GM19468 (cell line): ENCODE results near the gene RARB.

ENCODE experiments used
- ATAC-seq: cut with Tn5 transposase; IDR thresholded peaks from one replicate; pipeline ENCODE4 v1.9.1; 2021; ENCODE audit warnings: mild to moderate bottlenecking, moderate library complexity, moderate number of reproducible peaks; ENCODE audit not compliant: unreplicated experiment; ENCODE audit errors: extremely low read depth

The RARB gene

DNA sequence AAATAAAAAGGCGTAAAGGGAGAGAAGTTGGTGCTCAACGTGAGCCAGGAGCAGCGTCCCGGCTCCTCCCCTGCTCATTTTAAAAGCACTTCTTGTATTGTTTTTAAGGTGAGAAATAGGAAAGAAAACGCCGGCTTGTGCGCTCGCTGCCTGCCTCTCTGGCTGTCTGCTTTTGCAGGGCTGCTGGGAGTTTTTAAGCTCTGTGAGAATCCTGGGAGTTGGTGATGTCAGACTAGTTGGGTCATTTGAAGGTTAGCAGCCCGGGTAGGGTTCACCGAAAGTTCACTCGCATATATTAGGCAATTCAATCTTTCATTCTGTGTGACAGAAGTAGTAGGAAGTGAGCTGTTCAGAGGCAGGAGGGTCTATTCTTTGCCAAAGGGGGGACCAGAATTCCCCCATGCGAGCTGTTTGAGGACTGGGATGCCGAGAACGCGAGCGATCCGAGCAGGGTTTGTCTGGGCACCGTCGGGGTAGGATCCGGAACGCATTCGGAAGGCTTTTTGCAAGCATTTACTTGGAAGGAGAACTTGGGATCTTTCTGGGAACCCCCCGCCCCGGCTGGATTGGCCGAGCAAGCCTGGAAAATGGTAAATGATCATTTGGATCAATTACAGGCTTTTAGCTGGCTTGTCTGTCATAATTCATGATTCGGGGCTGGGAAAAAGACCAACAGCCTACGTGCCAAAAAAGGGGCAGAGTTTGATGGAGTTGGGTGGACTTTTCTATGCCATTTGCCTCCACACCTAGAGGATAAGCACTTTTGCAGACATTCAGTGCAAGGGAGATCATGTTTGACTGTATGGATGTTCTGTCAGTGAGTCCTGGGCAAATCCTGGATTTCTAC, at the start of gene RARB:
Gene RARB (plus strand): TSS at position 322 of the 847 bp plus-strand sequence. CDS start 469 bp downstream, at position 791.
- no peak for ATAC-seq

DNA sequence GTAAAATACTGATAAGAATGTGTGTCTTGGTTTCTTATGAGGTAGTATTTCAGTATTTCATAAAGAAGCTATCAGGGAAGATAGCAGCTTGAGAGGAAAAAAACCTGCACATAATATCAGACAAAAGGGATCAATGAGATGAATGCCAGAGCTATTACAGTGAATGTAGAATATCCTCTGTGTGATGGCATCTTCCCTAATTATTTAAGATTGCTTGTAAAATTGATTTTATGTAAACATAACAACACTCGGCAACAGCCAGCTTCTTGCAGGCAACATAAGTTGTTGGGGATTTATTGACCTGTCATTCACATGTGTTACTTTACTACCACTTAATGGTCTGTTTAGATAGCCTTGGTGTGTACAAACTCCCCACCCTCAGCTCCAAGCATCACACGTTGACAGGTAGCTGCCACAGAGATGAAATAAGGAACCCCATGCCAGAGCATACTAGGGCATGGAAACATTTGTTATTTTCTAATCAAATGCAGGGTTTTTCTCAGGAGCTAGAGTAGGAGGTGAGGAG, 49.2 kb upstream of the RARB start:
- no peak for ATAC-seq

DNA sequence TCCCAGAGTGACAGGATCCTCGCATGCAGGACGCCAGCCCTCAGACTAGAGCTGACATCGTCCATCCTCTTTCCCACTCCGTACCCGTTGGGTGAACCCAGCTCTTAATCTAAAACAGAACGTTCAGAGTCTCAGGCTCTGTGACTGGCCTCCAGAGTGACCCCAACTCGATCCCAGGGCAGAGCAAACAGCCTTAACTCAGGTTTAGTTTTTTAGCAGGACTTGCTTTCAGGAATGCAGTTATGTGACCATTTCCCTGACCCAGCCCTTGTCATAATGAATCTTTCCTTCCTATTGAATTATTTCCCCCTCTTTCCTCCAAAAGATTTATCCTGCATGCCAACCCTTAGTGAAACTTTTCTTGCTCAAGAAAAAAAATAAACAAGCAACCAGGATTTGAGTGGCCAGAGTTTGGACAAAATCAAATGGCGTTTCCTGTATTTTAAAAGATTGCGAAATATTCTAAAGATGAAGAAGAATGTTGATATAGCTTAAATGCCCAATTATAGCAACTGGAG, 47.8 kb upstream of the RARB start:
- no peak for ATAC-seq

DNA sequence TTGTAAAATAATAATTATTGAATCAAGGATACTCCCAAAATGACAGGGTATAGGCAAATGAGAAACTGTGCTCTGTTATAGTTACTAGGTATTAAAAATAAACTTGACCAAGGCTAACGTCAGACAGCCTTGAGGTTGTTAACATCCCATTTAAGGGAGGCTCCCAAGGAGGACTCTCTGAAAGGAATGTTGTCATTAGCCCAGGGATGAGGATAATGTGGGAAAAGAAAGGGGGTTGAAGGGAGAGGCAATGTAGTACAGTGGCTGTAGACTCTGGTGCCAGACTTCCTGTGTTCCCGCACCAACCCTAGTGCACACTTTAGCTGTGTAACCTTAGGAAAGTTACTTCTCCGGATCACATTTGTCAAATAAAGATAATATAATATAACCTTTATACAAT, 47.0 kb upstream of the RARB start:
- no peak for ATAC-seq

DNA sequence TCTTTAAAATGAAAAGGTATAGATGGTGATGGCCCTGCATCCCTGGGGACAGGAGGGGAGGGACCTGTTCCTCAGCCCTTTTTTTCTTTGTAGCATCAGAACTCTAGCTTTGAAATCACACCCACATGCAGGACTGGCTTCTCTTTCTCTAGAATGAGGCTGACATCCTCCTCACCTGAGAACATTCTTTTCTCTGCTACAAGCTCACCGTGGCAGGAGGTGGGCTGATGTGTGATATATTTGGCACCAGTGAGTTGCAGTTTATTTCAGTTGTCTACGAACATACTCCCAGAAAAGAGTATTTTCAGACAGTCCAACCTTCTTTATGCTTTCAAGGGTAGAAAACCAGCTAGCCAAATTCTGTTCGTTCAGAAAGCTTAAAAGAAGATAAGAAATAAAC, 43.6 kb upstream of the RARB start:
- no peak for ATAC-seq

DNA sequence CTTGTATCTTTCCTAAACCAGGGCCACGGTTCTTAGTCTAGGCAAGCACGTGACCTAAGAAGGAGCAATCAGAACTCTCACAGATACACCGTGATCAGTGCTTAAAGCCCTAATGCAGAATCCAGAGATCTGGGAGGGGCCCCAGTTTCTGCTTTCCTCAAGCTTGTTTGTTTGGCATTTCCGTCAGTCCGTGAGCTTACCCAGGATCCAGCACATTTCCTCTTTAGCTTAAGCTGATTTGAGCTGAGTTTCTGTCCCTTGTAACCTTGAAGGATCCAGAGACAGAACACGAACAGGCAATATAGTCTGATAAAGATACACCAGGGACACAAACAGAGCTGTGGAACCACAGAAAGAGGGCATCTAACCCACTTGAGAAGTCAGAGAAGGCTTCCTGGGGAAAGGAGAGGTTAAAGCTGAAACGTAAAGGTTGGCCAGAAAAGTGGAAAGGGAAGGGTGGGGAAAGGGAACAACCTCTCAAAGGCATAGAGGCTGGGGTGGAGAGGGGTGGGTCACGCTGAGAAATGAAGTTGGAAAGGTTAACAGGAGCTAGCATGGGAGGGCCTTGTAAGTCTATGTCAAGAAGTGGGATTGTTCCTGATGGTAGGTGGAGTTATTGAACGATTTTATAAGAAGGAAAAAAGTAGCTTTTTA, 42.1 kb upstream of the RARB start:
- no peak for ATAC-seq

DNA sequence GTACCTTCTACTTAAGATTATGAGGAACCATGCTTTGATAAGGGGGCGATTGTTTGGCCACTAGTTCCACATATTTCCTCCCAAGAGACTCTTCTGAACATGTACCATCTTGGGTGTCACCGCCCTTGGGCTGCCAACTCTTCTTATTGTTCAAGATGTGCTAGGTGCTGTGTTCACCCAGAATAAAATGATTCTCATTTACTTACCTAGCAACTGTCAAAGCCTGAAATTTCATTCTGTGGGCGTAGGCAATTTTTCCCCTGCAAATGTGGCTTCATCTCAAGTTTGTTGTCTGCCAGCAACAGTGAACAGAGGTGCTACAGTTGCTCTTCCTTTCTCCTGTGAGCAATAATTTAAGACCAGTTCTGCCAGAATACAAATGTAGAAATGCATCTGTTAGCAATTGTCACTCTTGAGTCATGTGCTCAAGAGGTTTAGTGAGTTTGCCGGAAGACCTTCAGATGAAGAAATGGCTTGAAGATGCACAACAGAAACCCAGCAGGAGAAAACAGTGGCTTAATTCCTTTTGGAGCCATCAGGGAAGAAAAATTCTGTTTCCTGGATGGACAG, 41.3 kb upstream of the RARB start:
- no peak for ATAC-seq

DNA sequence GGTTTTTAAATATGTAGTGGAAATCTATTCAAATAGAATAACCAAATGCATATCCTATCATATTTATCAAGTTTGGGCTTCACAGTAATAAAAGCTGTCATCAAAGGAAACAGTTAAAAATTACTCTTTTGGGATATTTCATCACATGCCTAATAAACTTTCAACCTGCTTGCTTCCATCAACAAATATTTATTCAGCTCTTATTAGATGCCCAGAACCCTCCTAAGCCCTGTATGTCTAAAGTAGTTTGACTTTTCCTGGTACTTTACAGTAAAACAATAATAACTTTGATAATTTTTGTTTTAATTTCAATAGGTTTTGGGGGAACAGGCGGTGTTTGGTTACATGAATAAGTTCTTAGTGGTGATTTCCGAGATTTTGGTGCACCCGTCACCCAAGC, 37.5 kb upstream of the RARB start:
- ATAC-seq: no peak

DNA sequence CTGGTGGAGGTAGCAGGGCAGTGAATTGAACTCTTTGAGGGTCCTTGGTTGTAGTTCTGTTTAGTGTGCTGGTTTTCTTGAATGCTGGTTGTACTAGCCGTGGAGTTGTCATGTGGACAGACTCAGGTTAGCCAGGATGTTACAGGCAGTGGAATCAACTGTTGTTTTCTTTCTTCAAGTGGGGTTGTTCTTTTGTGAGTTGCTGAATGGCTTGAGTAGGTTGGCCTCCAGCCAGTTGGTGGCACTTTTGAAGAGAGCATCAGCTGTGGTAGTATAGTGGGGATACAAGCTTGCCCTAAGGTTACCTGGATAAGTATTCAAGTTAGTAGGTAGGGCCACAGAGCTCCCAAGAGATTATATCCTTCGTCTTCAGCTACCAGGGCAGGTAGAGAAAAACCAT, 31.8 kb upstream of the RARB start:
- no peak for ATAC-seq

DNA sequence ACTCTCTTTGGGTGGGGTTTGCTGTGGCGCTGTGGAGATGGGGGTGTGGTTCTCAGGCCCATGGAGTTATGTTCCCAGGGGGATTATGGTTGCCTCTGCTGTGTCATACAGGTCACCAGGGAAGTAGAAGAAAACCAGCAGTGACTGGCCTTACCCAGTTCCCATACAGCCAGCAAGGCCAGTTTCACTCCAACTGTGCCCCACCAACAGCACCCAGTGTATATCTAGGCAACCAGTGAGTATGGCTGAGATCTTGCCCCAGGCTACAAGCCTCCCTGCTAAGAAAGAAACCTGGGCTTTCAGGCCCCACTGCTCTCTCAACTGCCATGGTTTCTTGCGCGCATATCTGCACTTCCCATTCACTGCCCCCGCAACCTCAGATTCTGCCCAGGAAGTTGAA, 31.4 kb upstream of the RARB start:
- no peak for ATAC-seq

DNA sequence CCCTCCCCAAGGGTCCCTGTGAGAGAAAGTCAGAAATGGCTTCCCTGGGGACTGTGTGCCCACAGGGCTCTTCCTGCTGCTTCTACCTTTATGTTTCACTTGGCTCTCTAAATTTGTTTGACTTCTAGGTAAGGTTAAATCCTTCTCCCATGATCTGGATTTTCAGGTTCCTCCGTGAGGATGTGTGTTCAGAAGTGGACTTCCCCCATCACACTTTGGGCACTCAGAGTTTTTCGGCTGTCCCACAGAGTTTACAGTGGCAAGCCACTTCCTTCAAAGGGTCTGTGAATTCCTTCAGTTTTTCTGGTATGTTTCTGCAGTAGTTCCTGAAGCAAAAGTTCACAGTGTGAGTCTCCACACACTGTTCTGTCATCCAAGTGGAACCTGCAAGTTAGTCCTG, 30.9 kb upstream of the RARB start:
- ATAC-seq: no peak

DNA sequence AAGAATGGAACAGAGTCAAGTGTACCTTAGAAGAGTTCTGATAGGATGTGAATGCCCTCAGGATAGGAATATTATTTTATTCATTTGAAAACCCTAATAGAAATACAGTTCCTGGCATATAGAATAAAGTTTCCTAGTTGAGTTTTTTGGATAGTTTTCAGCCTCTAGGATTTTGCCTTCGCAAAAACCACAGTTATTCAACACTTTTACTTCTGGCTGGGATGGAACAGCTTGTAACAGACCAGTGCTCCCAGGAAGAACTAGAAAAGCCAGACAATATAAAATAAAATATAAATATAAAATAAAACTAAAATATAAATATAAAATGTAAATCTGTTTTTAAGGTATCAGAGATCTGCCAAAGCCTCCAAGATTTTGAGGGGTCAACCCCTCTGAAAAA, 27.5 kb upstream of the RARB start:
- no peak for ATAC-seq

DNA sequence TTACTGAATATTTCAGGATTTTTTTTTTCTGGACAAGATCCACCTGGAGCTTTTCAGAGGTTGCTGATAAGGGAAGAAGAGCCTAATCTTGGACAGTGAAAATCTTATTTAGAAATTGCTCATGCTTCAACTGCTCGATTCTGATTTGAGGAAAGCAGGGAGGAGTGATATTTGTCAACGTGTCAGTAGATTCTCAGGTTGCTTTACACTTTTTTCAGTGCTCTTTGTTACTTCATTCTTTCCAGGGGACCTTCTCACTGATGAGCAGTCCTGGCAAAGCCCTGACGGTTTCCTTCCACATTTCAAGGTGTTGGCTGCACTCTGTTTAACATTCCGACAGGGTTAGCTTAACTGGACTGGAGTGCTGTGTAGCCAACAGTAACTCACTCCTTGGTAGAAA, 24.1 kb upstream of the RARB start:
- ATAC-seq: no peak

DNA sequence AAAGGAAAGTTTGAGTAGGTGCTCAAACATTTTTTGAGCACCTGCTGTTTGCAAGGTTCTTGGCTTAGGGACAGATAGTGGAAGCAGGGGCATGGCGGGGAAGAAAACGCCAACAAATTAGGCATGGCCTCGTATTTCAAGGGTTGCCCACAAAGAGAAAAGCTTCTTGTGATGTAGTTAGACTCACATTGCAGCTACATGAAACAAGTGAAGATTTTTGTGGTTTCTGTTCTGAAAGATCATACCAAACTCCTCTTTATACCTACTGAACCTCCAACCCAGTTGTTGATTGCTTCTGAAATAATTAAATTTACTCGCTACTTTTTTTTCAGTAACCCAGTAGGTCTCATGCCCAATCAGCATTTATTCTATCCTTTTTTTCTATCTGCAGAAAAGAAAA, 23.5 kb upstream of the RARB start:
- ATAC-seq: no peak

DNA sequence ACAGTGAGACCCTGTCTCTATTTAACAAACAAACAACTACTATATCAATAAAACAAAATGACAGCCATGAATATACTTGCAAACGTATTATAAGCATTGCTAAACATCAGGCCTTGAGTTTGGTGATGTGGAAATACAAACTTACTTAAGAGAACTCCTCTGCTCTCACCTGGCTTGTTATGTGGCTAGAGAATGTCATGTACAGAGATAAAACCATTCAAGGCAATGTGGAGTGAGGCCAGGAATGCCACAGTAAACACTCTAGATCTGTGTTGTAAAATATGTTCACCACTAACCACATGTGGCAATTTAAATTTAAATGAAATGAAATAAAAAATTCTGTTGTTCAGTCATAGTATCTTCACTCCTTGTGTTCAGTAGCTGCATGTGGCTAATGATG, 22.7 kb upstream of the RARB start:
- ATAC-seq: no peak

DNA sequence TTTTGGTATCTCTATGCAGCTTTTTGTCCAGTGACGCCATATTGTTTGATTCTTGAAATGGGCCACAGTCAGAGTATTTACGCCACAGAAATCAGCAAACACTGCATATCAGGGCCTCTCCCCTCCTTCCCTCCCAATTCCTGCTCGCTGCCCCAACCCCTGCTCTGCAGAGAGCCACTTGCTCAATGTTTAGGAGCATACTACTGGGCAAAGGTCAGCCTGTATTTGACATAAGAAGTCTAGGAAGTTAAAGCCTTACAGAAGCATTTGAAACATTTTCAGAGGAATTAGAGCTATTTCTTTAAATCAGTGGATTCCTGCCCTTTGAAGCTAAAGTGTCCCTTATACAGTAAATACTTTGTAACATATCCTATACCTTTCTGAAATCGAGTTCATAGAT, 17.4 kb upstream of the RARB start:
- ATAC-seq: no peak

DNA sequence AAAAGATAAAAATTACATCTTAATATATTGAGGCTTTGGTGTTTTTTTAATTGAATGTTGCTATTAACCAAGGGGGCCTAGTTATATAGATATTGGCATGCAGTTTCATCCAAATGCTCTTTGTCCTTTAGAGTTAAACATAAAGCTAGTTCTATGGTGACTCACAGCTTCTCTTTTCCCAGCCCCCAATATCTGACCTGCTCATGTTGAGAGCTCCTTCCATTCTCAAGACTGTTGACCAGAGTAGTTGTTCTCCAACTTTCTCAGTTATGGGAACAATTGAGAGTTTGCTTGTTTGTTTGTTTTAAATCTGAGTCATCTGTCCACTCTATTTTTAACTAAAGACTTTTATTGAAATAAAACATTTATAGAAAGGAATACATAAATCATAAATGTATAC, 15.8 kb upstream of the RARB start:
- ATAC-seq: no peak

DNA sequence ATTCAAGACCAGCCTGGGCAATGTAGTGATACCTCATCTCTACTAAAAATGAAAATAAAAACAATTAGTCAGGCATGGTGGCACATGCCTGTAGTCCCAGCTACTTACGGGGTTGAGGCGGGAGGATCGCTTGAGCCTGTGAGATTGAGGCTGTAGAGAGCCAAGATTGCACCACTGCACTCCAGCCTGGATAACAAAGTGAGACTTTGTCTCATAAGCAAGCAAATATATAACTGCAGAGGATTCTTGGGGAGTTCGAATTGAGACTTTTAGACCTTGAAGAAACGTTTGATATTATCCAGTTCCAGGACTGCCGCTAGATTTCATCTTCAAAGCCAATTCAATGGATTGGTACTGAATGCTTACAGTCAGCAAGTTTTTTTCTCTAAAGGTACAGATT, 11.9 kb upstream of the RARB start:
- no peak for ATAC-seq

DNA sequence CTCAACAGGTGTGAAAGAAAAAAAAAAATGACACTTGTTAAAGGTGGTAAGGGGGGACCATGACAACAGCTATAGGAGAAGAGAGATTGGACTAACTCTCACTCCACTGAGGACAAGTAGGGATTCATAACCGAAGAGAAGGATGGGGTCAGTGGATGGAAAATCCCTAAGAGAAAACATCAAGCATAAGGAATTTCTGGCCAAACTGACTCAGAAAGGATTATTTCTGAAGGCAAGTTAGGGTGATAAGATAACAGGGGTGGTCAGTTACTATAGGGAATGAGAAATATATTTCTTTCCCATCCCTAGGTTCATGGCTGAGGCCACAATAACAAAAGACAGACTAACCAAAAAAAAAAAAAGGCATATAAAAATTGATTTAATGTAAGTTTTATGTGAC, 9.5 kb upstream of the RARB start:
- no peak for ATAC-seq

DNA sequence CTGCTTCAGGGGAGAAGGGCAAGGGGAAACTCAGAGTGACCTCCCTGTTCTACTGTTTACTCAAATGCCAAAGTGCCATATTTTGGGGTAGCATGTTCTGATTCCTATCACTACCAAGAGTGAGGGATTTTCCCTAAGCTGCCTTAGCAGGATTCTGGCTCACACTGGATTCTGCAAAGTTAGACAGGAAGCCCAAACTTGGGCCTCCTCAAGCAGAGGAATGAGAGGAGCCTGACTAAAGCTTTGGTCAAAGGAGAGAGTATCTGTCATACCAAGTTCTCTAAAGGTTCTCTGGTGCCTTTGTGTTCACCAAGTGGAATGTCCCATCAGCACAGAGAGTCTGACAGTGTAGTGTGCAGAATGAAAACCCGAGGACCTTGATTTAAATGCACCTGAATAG, 8.8 kb upstream of the RARB start:
- ATAC-seq: no peak

DNA sequence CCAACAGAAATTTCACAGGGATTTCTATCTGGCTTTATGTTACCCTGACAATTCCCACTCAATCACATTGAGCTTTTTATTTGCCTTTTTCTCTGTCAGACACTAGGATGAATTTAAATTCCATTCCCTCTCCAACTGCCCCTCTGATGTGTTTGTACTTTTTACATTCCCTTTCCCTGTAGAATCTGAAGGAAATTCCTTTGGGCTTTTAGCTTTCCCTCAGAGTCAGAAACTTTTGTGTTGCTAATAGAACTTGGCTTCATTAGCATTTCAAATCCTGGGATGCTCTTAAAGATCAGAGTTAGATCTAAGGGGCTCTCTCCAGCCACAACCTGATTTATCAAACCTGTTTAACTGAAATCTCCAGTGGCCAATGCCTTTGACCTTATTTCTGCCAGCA, 7.9 kb upstream of the RARB start:
- no peak for ATAC-seq
